Measurements from ENCODE around the gene MBNL2. TPM values are rescaled to one million over a fixed set of nuclear protein-coding genes. Genes with fewer than 3 reads are reported as not detected.

Gene MBNL2
- total and polyA plus RNA-seq, 10 of the 15 experiments (the other 5 are each of a cell fraction or from before 2014, with no cell fraction given) = 1.6 to 9.7 (median 6.7) TPM

DNA sequence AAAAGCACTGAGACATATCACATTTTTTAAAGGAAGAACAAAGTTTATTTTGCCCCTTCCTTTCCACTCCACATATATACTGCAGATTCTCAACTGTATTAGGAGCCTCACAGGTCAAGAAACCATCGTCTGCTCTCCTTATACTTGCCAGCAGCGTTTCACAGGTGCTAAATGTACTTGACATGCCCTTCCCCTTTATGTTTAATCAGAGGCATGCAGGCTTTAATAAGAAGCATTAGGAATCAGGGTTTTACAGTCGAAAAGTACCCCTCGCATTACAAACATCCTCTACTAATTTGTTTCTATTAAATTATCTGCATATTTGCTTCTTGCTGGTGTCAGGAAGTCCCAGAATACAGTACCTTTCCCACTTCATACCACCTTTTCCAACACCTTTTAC, 208.2 kb downstream of the MBNL2 start:
- Histone ChIP-seq H3K9ac (ENCODE audit: control insufficient read depth, insufficient read depth, low read length) (no peak overlapping the region), H3K27ac (ENCODE audit: control insufficient read depth, insufficient read depth) (no peak overlapping the region), H3K79me2 (ENCODE audit: control insufficient read depth, insufficient read depth, low read length) (peaks cover 11% of the 10 kb centered on the region), H3K4me3 (peak overlapping the region; percentile 14; the same call in 1 of the 2 replicates), H3K4me1 (ENCODE audit: control insufficient read depth, insufficient read depth, low read length) (no peaks in the 10 kb centered on the region), H3K27me3 (replicated peaks in 1 of 2; ENCODE audit: control insufficient read depth in 2 of 2, insufficient read depth in 2 of 2, low read length in 1 of 2) (no peaks in the 10 kb centered on the region), H3K36me3 (ENCODE audit: control insufficient read depth in 2 of 2, insufficient read depth in 2 of 2, low read length in 1 of 2) (no peaks in the 10 kb centered on the region), H3K4me2 (ENCODE audit: control insufficient read depth, insufficient read depth) (peak overlapping the region; percentile 20; the same call in 1 of the 2 replicates), H2AFZ (ENCODE audit: control insufficient read depth, low read depth, low read length) (no peak overlapping the region), H3K9me3 (replicated peaks; ENCODE audit: control insufficient read depth, insufficient read depth, low read length) (no peaks in the 10 kb centered on the region), H4K20me1 (ENCODE audit: control insufficient read depth, insufficient read depth) (no peaks in the 10 kb centered on the region)
- CTCF ChIA-PET = interaction anchor here (1.8 kb wide), 1 partner anchor 27 kb away, joined by 5 read pairs; no protein-coding TSS in a partner anchor
- 98% methylated on average over 4 of the region's 4 CpGs for WGBS (ENCODE audit: insufficient coverage, insufficient replicate concordance, low lambda C conversion rate, missing lambda C conversion rate)
- BruUV-seq (replicated peaks) = no TSS peak
- intact Hi-C loops (cut with micrococcal nuclease; ENCODE audit: unreplicated experiment) = loop anchor here (5.0 to 10.0 kb wide), 3 partner anchors 318 to 1753 kb away; partner anchors contain the start of gene DNAJC3
- in situ Hi-C loops (cut with MboI) = loop anchor here (25.0 kb wide), 2 partner anchors 1132 to 1743 kb away; partner anchors contain the start of gene DNAJC3
- ATAC-seq = no peak
- RAD21 ChIA-PET (ENCODE audit: unreplicated experiment) = no interaction called here
- POLR2A ChIA-PET = interaction anchor here (7.9 kb wide), 1 partner anchor 28 kb away, joined by 108 read pairs; no protein-coding TSS in a partner anchor
- SMC1A ChIA-PET (ENCODE audit: uncharacterized antibody, unreplicated experiment) = interaction anchor here (2.0 to 12.0 kb wide), 5 partner anchors 9 to 207 kb away, joined by 6 to 165 read pairs (median 23); partner anchors contain the start of gene MBNL2
- FAIRE-seq = no peak
- DNase-seq (ENCODE audit: low read depth, low spot score) = no peak
- TF ChIP-seq SUZ12 (IDR thresholded peaks at IDR 0.05; ENCODE audit: unreplicated experiment) (no peak), NFIC (IDR thresholded peaks at IDR 0.05; ENCODE audit: low read depth, low read length) (no peak), HDAC2 (IDR thresholded peaks at IDR 0.05) (no peak), BHLHE40 (IDR thresholded peaks at IDR 0.05; ENCODE audit: borderline replicate concordance in 1 of 2, low read depth in 2 of 2, low read length in 1 of 2) (no peak), RAD21 (IDR thresholded peaks at IDR 0.05; ENCODE audit: insufficient read depth, low read depth, low read length) (no peak), MYC (IDR thresholded peaks at IDR 0.05; ENCODE audit: insufficient read depth, insufficient read length, insufficient replicate concordance, low read length, severe bottlenecking) (no peak), POLR2AphosphoS2 (IDR thresholded peaks at IDR 0.05; ENCODE audit: low read depth, low read length) (no peak), EZH2 (IDR thresholded peaks at IDR 0.05; ENCODE audit: borderline replicate concordance, control insufficient read depth, low read depth, low read length) (no peak), HCFC1 (IDR thresholded peaks at IDR 0.05; ENCODE audit: low read length) (no peak), CREM (IDR thresholded peaks at IDR 0.05; ENCODE audit: low read depth) (no peak)
- TF ChIP-seq, protein P1, sequence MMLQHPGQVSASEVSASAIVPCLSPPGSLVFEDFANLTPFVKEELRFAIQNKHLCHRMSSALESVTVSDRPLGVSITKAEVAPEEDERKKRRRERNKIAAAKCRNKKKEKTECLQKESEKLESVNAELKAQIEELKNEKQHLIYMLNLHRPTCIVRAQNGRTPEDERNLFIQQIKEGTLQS (IDR thresholded peaks at IDR 0.05; ENCODE audit: borderline replicate concordance, extremely low read depth, low read depth, low read length) = no peak
- TF ChIP-seq, protein P2, sequence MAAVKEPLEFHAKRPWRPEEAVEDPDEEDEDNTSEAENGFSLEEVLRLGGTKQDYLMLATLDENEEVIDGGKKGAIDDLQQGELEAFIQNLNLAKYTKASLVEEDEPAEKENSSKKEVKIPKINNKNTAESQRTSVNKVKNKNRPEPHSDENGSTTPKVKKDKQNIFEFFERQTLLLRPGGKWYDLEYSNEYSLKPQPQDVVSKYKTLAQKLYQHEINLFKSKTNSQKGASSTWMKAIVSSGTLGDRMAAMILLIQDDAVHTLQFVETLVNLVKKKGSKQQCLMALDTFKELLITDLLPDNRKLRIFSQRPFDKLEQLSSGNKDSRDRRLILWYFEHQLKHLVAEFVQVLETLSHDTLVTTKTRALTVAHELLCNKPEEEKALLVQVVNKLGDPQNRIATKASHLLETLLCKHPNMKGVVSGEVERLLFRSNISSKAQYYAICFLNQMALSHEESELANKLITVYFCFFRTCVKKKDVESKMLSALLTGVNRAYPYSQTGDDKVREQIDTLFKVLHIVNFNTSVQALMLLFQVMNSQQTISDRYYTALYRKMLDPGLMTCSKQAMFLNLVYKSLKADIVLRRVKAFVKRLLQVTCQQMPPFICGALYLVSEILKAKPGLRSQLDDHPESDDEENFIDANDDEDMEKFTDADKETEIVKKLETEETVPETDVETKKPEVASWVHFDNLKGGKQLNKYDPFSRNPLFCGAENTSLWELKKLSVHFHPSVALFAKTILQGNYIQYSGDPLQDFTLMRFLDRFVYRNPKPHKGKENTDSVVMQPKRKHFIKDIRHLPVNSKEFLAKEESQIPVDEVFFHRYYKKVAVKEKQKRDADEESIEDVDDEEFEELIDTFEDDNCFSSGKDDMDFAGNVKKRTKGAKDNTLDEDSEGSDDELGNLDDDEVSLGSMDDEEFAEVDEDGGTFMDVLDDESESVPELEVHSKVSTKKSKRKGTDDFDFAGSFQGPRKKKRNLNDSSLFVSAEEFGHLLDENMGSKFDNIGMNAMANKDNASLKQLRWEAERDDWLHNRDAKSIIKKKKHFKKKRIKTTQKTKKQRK (IDR thresholded peaks at IDR 0.05; ENCODE audit: low read depth, low read length) = no peak
- TF ChIP-seq, protein P3, sequence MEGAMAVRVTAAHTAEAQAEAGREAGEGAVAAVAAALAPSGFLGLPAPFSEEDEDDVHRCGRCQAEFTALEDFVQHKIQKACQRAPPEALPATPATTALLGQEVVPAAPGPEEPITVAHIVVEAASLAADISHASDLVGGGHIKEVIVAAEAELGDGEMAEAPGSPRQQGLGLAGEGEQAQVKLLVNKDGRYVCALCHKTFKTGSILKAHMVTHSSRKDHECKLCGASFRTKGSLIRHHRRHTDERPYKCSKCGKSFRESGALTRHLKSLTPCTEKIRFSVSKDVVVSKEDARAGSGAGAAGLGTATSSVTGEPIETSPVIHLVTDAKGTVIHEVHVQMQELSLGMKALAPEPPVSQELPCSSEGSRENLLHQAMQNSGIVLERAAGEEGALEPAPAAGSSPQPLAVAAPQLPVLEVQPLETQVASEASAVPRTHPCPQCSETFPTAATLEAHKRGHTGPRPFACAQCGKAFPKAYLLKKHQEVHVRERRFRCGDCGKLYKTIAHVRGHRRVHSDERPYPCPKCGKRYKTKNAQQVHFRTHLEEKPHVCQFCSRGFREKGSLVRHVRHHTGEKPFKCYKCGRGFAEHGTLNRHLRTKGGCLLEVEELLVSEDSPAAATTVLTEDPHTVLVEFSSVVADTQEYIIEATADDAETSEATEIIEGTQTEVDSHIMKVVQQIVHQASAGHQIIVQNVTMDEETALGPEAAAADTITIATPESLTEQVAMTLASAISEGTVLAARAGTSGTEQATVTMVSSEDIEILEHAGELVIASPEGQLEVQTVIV (IDR thresholded peaks at IDR 0.05; ENCODE audit: borderline replicate concordance, partially characterized antibody) = no peak
- TF ChIP-seq, protein P4, sequence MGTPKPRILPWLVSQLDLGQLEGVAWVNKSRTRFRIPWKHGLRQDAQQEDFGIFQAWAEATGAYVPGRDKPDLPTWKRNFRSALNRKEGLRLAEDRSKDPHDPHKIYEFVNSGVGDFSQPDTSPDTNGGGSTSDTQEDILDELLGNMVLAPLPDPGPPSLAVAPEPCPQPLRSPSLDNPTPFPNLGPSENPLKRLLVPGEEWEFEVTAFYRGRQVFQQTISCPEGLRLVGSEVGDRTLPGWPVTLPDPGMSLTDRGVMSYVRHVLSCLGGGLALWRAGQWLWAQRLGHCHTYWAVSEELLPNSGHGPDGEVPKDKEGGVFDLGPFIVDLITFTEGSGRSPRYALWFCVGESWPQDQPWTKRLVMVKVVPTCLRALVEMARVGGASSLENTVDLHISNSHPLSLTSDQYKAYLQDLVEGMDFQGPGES (IDR thresholded peaks at IDR 0.05) = no peak

Data from GM12878 (cell line).